Right lobe of liver (tissue), 6 donors: ENCODE data around the gene POU4F2. TPM values are rescaled to one million over a fixed set of nuclear protein-coding genes. Genes with fewer than 3 reads are reported as not detected.

Experiments used
- ATAC-seq, 4 donors: fragments of 200-7000 bp; cut with Tn5 transposase; one replicate each; pipeline ENCODE4 v1.9.1; 2020; ENCODE audit warnings: mild to moderate bottlenecking in 4 of 4, moderate library complexity in 4 of 4
- DNase-seq, 3 donors: peaks; one replicate each; pipeline ENCODE4 v3.0.0-alpha.2; 2020
- H3K27ac ChIP-seq, 3 donors: fragments of 200-600 bp; one replicate each; pipeline ENCODE4 v1.8.0; 2022
- H3K27me3 ChIP-seq, 2 donors: fragments of 200-600 bp; one replicate each; pipeline ENCODE4 v1.8.0; 2022
- H3K36me3 ChIP-seq, 4 donors: fragments of 200-600 bp; sonication (generic) in 1 of 4; one replicate each; pipeline versions ENCODE4 v1.5.1 to v1.8.0; 2017 to 2022; ENCODE audit warnings: control low read depth in 1 of 4
- H3K4me1 ChIP-seq, 4 donors: fragments of 200-600 bp; sonication (generic) in 1 of 4; one replicate each; pipeline versions ENCODE4 v1.5.1 to v1.8.0; 2017 to 2022; ENCODE audit warnings: control low read depth in 1 of 4
- H3K4me3 ChIP-seq, 3 donors: fragments of 200-600 bp; one replicate each; pipeline ENCODE4 v1.8.0; 2022
- H3K9me3 ChIP-seq, 4 donors: fragments of 200-600 bp; sonication (generic) in 1 of 4; one replicate each; pipeline versions ENCODE4 v1.5.1 to v1.8.0; 2017 to 2022; ENCODE audit warnings: control low read depth in 1 of 4
- POLR2A ChIP-seq: fragments of 450-650 bp; IDR thresholded peaks from one replicate; pipeline ENCODE4 v1.6.1; 2017; ENCODE audit warnings: antibody characterized with exemption, mild to moderate bottlenecking
- WGBS: methylation state at CpG from one replicate; pipeline ENCODE4 v1.1.6; 2018; ENCODE audit warnings: low coverage, low lambda C conversion rate; ENCODE audit not compliant: insufficient coverage; ENCODE audit errors: missing lambda C conversion rate; 5-methylcytosine and 5-hydroxymethylcytosine counted together
- intact Hi-C, 2 donors: fragments of 100-400 bp; cut with DNase I; formaldehyde crosslinking; loops; one replicate each; pipeline versions ENCODE4 v1.11.2 to v1.14.1; 2022
- total RNA-seq, 6 experiments: library from RNA; depleted of rRNA in 2 of 6; stranded (reverse); fragments of >200 nt in 2 of 6; fragmentation: NEBNext Ultra II Directional in 3 of 6; extraction: Animal tissue kit (Norgen Biotek cat#: 25700) in 3 of 6; gene quantifications; one replicate each; pipeline versions ENCODE4 v1.1.0 to v1.2.4, GENCODE V29; 2016 to 2023
- TF ChIP-seq, protein P1 (sequence below), 4 donors: fragments of 200-600 bp in 3 of 4; fragments of 450-650 bp in 1 of 4; IDR thresholded peaks; one replicate each; pipeline versions ENCODE4 v1.5.1 to v1.8.0; 2016 to 2022; ENCODE audit warnings: antibody characterized with exemption in 4 of 4, mild to moderate bottlenecking in 2 of 4
- donor health status: DM: no; HTN: yes; CAD: no.
- donor health status: DM: no; HTN: no; CAD: no.
- donor health status: DM: no; HTN: no; CAD: no.
- donor health status: DM: no; HTN: yes; CAD: no.
- donor health status: DM: no; HTN: yes; CAD: no.

The POU4F2 gene
- total RNA-seq, 6 experiments from 2014 or later = not detected

DNA sequence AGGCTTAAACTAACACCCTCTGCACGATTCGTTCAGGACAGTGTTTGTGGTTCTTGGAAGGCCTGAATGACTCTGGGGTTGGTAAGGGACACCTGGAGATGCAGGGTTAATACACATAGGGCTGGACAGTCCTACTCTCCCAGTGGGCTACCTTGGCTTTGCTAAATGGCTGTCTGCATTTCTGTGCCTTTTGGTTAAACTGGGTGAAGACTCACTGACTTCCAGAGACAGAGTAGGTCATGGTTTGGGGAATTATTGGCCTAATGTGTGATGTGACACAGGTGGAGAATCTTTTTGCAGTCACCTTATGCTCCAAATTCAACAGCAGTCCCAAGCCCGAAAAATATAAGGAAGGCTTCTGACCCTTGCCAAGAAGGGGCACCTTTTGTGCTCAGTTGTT, 10.5 kb downstream of the POU4F2 start:
- no peak for TF ChIP-seq POLR2A
- TF ChIP-seq, protein P1, sequence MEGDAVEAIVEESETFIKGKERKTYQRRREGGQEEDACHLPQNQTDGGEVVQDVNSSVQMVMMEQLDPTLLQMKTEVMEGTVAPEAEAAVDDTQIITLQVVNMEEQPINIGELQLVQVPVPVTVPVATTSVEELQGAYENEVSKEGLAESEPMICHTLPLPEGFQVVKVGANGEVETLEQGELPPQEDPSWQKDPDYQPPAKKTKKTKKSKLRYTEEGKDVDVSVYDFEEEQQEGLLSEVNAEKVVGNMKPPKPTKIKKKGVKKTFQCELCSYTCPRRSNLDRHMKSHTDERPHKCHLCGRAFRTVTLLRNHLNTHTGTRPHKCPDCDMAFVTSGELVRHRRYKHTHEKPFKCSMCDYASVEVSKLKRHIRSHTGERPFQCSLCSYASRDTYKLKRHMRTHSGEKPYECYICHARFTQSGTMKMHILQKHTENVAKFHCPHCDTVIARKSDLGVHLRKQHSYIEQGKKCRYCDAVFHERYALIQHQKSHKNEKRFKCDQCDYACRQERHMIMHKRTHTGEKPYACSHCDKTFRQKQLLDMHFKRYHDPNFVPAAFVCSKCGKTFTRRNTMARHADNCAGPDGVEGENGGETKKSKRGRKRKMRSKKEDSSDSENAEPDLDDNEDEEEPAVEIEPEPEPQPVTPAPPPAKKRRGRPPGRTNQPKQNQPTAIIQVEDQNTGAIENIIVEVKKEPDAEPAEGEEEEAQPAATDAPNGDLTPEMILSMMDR (IDR thresholded peaks at IDR 0.05) = no peak
- Histone ChIP-seq H3K9me3 (no peaks in the 10 kb centered on the region), H3K4me3 (no peak overlapping the region), H3K27me3 (no peaks in the 10 kb centered on the region), H3K36me3 (no peaks in the 10 kb centered on the region), H3K4me1 (no peaks in the 10 kb centered on the region), H3K27ac (no peak overlapping the region)
- WGBS = 10% methylated on average over 3 of the region's 3 CpGs
- ATAC-seq (no peak), DNase-seq (no peak)
- intact Hi-C loops = no loop called here

DNA sequence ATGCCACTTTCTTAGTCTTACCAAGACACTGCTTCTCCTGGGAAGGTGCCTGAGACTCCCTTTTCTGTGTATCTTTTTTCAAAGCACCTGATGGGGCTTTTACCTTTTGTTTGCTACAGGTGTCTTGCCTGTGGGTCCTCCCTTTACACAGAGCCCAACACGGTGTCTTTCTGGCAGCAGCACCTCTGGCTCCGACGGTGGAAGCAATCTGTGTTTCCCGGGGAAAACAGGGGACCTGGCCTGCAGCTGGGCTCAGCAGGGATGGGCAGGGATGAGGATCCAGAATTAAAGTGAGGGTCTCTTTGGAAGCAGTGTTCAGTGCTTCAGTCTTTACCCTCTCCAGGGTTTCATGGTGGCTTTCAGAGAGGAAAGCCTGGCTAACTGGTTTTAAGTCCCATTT, 11.3 kb downstream of the POU4F2 start:
- Histone ChIP-seq H3K36me3 (no peaks in the 10 kb centered on the region), H3K4me1 (peaks cover 0 to 6% (median 0%) of the 10 kb centered on the region in 4 donors), H3K27me3 (no peaks in the 10 kb centered on the region), H3K27ac (no peak overlapping the region), H3K4me3 (no peak overlapping the region), H3K9me3 (no peaks in the 10 kb centered on the region)
- DNase-seq (no peak), ATAC-seq (no peak)
- intact Hi-C loops = no loop called here
- WGBS = 2% methylated on average over 4 of the region's 4 CpGs
- TF ChIP-seq, protein P1 (IDR thresholded peaks at IDR 0.05) = no peak
- no peak for TF ChIP-seq POLR2A

DNA sequence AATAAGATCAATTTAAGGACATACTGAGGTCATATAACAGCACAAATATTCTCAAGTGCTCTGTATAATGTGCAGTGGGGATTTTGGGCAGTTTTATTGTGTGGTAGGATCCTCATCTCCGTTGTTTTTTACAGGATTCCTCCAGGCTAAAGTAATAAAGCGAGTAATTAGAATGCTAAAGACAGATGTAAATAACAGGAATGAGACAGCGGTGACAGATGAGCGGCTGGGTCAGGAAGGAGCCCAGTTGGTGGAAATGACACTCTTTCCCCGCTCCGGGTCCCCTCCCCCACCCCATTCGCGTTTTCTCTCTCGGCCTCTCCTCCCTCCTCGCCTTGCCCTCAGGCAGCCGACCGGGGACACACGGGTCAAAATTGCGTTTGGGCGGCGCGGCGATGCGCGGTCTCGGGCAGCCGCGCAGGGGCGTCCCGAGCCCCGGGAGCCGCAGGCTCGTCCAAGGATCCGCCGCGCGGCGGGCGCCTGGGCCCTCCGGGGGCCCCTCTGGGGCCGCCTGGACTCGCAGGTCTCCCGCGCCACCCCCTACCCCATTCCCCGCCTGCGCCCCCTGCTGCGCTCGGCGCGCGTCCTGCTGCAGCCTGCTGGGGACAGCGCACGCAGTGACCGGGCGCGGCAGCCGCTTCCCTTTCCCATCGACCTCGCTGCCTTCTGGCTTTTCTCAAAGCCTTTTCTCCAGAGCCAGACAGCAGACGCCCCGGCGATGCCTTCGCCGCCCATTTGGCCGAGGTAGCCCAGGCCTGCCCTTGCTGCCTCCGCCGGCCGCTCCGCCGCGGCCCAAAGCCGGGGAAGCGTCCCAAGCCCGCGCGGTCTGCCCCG, 16.2 kb downstream of the POU4F2 start:
- H3K27me3 ChIP-seq = no peaks in the 10 kb centered on the region
- intact Hi-C loops = no loop called here
- no peak for DNase-seq

DNA sequence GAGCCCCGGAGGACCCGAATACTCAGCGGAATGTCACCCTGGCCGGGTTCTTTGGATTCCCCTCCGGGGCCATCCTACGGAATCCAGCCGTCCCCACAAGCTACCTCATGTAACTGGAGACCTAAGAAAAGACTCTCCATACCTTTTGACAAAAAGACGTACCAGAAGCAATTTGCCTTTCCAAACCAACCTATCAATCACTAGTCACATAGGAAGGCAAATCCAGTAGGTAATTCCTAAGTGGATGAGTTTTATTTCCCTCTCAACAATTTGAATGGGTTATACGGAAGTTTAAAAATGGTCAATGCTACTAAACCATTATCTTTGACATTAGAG, 16.8 kb downstream of the POU4F2 start:
- Histone ChIP-seq H3K9me3 (no peaks in the 10 kb centered on the region), H3K27me3 (no peaks in the 10 kb centered on the region), H3K4me1 (peaks cover 0 to 10% (median 0%) of the 10 kb centered on the region in 4 donors), H3K36me3 (no peaks in the 10 kb centered on the region), H3K4me3 (peak overlapping the region in 1 of 3 donors; percentile 40), H3K27ac (no peak overlapping the region)
- no peak for ATAC-seq
- no peak for TF ChIP-seq POLR2A
- TF ChIP-seq, protein P1 (IDR thresholded peaks at IDR 0.05) = no peak
- WGBS = 14% methylated on average over 8 of the region's 9 CpGs
- intact Hi-C loops = no loop called here
- no peak for DNase-seq

More for the DNA sequence above, 16.2 kb downstream of the POU4F2 start:
- Histone ChIP-seq H3K4me1 (peaks cover 0 to 10% (median 0%) of the 10 kb centered on the region in 4 donors), H3K4me3 (peak overlapping the region; percentile 22 to 40 (median 26)), H3K36me3 (no peaks in the 10 kb centered on the region), H3K9me3 (no peaks in the 10 kb centered on the region), H3K27ac (no peak overlapping the region)
- no peak for TF ChIP-seq POLR2A
- TF ChIP-seq, protein P1 (IDR thresholded peaks at IDR 0.05) = peak in 1 of 4 donors; percentile 9
- ATAC-seq = peak; percentile 34 to 66 (median 53)
- 5% methylated on average over 15 of the region's 72 CpGs for WGBS
